Epidermal melanocyte (primary cell): Measurements from ENCODE around the gene HSPG2.
"Not testable (repeated sequence)": the region's sequence is repeated elsewhere in the genome, so short reads cannot be mapped to it uniquely, and the experiment has no call there.

Experiments
- DNase-seq: peaks from one replicate; pipeline ENCODE4 v3.0.0; 2011; ENCODE audit warnings: low spot score; ENCODE audit not compliant: insufficient read length

Gene HSPG2

GRCh38 chr1:21913763-21914162 lies 23.3 kb downstream of the HSPG2 start:
- no peak for DNase-seq

GRCh38 chr1:21913258-21913657 lies 23.9 kb downstream of the HSPG2 start:
- no peak for DNase-seq

DNA sequence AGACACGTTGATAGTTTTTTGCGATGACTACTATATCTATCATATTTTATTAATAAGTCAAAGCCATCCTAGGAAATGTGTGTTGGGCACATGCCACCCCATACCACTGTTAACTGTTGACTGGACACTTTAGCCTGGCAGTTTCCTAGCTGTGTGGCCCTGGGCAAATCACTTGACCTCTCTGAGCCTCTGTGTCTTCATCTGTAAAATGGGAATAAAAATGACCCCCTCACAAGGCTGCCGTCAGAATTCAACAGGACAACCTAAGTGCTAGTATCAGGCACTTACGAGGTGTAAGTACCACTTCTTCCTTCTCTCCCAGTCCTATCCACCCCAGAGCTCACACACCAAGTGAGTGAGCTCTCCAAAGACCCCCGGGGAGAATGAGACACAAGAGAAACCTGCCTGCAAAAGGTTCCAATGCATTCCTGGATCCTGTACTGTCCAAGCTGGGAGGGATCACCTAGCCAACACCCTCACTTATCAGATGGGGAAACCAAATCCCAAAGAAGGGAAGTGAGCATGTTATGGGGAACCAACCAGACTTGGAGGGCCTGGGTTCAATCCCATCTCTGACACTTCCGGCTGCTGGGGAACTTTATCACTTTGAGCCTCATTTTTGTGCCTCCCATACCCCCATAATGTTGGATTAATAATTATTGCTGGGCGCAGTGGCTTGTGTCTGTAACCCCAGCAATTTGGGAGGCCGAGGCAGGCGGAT lies 24.9 kb downstream of the HSPG2 start:
- no peak for DNase-seq

GRCh38 chr1:21911205-21912001 lies 25.7 kb downstream of the HSPG2 start:
- DNase-seq, result no peak

- DNase-seq, result no peak
Measured at GRCh38 chr1:21910558-21911204, 26.4 kb downstream of the HSPG2 start.

DNA sequence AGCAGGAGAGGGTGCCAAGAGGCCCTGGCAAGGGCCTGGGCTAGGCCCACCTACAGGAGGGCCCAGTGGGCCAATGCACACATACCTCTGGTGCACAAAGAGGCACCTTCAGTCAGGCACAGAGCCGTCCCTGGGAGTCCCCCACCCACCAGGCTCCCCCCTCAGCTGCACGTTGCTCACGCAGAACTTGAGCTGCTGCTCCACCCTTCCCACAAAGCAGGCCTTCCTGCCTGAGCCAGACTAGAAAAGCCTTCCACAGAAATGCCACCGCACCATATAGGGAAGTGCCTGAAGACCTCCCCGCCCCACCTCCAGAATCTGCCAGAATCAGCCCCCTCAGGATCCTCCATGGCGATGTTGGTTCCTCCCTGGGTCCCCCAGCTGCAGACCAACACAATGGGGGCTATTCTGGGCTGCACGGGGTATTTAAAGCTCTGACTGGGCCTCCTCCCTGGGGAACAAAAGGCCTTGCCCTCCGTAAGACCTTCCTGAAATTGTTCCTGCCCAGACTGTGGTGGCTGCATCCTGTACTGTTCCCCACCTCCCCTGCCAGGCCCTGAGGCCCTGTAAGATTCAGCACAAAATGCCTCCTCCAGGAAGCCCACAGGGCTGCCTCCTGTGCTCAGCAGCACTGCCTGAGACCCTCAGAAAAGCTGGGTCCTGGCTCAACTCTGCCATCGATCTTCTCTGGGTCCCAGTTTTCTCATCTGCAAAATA lies 27.2 kb downstream of the HSPG2 start:
- DNase-seq, result no peak

DNA sequence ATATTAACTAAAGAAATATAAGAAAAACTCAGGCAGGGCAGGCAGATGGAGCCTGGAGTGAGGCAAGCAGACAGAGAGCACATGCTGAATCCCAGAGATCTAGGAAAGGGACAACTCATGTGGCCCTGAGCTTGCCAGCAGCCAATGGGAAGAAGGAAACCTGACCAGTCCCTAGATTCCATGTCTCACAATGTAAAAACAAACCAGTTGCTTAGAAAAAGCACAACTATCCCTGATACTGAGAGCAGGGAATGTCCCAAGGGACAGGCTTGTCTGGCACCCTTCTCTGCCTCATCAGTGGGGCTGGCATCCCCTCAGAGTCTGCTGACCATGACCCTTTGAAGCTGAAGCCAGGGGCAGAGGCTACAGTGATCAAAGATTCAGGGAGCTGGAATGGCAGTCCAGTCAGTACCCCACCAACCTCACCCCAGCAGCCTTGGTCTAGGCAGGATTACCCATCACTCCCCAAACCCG lies 27.8 kb downstream of the HSPG2 start:
- no peak for DNase-seq

DNA sequence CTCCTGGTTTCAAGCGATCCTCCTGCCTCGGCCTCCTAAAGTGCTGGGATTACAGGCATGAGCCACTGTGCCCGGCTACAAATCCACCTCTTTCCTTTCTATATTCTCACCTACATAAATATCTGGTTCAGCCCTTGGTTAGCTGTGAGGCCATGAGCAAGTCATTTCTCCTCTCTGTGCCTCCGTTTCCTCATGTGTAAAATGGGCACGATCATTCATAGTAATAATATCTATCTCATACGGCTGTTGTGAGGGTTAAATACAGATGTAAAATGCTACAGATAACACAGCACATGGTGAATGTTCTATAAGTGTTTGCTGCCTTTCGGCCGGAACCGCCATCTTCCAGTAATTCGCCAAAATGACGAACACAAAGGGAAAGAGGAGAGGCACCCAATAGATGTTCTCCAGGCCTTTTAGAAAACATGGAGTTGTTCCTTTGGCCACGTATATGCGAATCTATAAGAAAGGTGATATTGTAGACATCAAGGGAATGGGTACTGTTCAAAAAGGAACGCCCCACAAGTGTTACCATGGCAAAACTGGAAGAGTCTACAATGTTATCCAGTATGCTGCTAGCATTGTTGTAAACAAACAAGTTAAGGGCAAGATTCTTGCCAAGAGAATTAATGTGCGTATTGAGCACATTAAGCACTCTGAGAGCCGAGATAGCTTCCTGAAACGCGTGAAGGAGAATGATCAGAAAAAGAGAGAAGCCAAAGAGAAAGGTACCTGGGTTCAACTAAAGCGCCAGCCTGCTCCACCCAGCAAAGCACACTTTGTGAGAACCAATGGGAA lies 29.2 kb downstream of the HSPG2 start:
- DNase-seq, result not testable (repeated sequence)

- no peak for DNase-seq
Measured at GRCh38 chr1:21907079-21907418, 30.1 kb downstream of the HSPG2 start.

GRCh38 chr1:21906173-21907078 lies 30.7 kb downstream of the HSPG2 start:
- no peak for DNase-seq

GRCh38 chr1:21904704-21905520 lies 32.2 kb downstream of the HSPG2 start:
- no peak for DNase-seq

DNA sequence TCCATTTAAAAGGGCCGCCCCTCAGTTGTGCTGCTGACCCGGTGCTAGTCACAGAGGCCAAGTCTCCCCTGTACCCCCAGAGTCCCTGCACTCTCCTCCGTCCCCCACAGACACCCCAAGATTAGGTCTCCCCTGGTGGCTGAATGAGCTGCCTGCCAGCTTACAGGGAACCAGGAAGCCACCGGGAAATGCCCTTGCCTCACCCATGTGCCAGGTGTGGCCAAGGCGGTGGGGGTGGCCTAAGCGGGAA lies 32.7 kb downstream of the HSPG2 start:
- DNase-seq, result no peak

DNA sequence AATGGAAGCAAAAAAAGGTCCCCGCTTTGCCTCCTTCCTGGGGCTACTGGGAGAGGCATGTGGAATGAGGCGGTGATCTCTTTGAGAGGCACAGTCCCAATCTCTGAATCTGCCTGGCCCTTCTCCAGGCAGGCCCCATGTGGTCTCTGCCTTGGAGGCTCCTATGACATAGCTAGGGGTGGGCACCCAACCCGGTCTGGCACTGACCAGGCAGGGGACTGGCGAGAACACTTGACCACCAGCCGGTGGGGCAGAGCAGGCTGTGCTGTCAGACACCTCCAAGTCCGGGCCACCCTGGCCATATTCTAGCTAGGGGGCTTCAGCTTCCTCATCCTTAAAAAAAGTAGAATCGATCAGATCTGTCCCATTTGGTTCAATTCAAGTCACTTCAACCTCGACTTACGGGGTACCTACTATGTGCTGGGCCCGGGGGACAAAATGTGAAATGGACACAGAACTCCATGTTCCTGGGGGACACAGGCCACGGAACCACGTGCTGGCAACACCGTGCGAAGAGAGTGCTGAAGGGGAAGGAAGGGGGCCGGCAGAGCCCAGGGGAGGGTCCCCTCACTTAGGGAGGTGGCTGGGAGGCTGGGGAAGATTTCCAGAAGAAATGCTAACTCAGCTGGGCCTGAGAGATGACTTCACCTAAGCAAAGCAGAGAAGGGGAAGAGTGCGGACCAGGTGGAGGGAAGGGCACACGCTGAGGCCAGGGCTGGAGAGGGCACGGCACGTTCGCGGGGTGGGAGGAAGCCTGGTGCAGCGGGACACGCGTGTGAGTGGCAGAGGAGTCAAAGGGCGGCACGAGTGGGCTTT lies 33.3 kb downstream of the HSPG2 start:
- no peak for DNase-seq

GRCh38 chr1:21902026-21903012 lies 34.8 kb downstream of the HSPG2 start:
- no peak for DNase-seq

- DNase-seq, result no peak
Measured at GRCh38 chr1:21901473-21901847, 35.6 kb downstream of the HSPG2 start.

GRCh38 chr1:21900766-21901472 lies 36.2 kb downstream of the HSPG2 start:
- DNase-seq, result no peak

- DNase-seq, result no peak
Measured at GRCh38 chr1:21899987-21900386, 37.1 kb downstream of the HSPG2 start.
